ENCODE data around the gene AKT2.

DNA sequence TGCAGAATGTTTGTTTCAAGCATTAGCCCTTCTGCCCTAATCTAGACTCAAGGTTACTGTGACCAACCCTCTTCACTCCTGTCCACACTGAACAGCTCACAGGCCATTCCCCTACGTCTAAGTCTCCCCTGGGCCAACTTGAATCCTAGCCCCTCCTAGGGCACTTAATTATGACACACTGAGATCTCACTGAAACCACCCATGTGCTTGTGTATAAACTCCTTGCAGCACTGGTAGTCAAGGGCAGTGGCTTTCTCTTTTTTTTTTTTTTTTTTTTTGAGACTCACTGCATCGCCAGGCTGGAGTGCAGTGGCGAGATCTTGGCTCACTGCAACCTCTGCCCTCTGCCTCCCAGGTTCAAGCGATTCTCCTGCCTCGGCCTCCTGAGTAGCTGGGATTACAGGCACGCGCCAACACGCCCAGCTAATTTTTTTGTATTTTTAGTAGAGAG, 1.9 kb upstream of the AKT2 start:
- TF ChIP-seq, protein P1, sequence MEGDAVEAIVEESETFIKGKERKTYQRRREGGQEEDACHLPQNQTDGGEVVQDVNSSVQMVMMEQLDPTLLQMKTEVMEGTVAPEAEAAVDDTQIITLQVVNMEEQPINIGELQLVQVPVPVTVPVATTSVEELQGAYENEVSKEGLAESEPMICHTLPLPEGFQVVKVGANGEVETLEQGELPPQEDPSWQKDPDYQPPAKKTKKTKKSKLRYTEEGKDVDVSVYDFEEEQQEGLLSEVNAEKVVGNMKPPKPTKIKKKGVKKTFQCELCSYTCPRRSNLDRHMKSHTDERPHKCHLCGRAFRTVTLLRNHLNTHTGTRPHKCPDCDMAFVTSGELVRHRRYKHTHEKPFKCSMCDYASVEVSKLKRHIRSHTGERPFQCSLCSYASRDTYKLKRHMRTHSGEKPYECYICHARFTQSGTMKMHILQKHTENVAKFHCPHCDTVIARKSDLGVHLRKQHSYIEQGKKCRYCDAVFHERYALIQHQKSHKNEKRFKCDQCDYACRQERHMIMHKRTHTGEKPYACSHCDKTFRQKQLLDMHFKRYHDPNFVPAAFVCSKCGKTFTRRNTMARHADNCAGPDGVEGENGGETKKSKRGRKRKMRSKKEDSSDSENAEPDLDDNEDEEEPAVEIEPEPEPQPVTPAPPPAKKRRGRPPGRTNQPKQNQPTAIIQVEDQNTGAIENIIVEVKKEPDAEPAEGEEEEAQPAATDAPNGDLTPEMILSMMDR (IDR thresholded peaks at IDR 0.05 in 2 of 3, conservative IDR thresholded peaks at IDR 0.05 in 1 of 3; ENCODE audit: borderline replicate concordance in 1 of 3, insufficient read depth in 1 of 3, low read depth in 2 of 3, low read length in 2 of 3): no peak
- TF ChIP-seq EZH2 (IDR thresholded peaks at IDR 0.05) (no peak), POLR2AphosphoS5 (IDR thresholded peaks at IDR 0.05; ENCODE audit: low read depth, low read length) (no peak), ELF1 (IDR thresholded peaks at IDR 0.05; ENCODE audit: borderline replicate concordance, low read depth) (no peak)
